NCI-H2196 treated with DMSO at 0.1 percent for 48 hours (cell line): ENCODE data around the gene SIVA1.

Experiments
- DNase-seq: peaks from one replicate; lab custom pipeline; 2025; ENCODE audit not compliant: unreplicated experiment; lab: John Stamatoyannopoulos, UW

Gene SIVA1

DNA sequence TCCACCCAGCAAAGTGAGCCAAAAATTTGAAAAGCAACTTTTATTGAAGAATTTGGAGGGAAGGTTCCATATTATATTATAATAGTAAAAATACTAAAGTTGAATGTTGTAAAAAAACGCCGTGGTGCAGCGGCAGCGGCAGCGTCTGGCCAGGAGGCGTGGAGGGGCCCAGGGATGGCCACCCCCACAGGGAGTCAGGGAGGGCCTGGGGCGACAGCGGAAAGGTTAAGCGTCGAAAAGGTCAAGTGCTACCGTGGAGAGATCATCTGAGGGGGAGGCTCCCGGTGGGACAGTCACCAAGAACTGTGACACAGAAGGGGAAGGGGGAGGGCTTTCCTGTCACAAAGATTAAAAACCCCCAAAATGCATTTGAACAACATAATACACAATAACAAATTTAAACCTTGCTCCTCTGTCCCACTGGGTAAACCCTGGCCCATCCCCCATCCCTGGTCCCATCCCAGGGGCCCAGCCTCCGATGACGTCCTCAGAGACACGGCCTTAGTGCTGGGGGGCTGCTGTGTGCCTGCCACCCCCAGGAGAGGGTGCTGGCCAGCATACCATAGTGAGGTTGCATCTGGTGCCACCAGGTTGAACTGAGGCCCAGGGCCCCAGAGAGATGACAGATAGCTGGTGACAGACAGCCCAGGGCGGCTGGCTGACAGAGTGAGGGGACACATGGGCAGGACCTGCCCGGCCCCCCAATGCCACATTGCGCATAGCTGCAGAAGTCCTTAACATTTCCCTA, 16.6 kb downstream of the SIVA1 start:
- no peak for DNase-seq

DNA sequence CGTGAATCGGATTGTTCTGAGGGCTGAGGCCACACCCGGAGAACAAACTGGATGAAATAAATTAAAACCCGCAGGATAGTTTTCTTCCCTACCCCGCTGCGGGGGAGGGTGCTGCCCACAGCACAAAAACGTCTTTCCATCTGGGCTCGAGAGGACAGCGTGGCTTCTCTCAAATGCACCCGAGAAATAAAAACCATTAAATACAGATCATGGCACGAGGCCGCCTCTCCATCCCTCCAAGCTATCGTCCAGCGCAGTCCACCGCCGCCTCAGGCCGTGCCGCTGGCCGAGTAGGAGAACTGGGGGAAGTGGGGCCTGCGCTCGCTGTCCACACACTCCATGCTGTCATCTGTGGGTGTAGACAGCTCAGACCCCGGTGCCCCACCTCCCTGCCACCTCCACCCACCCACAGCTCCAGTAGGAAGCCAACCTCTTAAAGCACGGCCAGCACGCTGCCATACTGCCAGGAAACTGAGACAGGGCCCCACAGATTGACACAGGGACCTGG, 17.2 kb downstream of the SIVA1 start:
- no peak for DNase-seq

DNA sequence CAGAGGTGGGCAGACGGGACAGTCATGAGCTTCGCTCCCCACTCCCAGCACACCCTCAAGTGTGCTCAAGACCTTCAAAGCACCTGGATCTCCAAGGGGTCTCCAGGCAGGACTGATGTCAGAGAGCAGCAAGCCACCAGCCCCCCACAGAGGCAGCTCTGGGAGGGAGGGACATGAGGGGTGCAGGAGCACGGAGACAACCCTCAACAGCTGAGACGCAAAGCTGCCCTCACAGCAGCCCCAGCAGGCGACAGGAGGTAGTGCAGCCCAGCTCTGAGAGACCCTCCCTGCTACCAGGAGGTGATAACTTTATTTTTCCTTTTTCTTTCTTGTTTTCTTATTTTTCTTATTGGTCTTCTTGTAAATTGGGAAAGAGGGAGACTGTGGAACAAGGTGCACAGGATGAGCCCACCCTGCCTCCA, 17.9 kb downstream of the SIVA1 start:
- DNase-seq, result no peak

DNA sequence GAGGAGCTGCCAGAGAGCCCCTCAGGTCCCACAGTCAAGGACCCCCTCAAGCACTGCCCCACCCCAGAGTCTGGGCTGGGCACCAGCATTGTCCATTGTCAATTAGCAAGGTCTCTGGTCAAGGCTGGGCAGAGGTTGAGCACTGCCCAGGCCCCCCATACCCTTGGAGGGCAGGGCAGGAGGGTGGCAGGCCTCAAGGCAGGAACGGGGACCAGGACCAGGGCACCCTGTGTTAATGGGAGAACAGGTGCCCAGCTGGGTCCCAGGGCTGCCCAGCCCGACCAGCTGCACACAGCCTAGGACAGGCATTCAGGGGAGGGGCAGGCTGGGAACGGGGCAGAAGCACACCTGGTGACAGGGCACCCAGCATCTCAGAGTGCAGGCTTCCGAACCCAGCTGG, 18.4 kb downstream of the SIVA1 start:
- no peak for DNase-seq

DNA sequence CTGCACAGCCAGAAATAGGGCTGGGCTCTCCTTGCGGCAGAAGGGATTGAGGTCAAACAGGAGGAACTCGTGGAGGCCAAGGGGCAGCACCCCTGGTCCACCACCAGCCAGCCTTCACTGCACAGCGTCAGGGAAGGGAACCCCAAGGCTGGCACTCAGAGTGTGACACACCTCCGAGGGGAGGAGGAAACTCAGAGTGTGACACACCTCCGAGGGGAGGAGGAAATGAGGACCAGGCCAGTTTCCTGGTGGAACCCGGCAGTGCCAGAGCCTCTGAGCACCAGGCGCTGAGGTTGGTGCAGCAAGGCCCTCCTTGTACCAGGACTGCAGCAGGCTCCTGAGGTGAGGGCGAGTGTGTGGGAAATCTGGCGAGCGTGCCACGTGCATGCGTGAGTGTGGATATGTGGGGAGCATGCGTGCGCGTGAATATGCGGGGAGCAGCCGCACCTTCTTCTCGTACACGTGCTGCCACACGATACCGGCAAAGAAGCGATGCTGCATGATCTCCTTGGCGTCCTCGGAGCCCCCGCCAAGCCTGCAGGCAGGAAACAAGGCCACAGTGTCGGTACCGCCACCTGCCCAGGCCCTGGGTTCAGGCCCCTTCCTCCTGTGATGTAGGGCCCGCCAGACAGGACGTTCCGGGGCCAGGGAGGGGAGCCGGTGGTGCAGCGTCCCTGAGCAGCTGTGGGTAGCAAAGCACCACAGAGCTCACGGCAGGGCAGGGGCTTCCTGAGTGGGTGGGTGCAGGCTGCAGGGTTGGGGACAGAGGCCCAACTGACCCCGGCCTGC, 19.2 kb downstream of the SIVA1 start:
- no peak for DNase-seq

DNA sequence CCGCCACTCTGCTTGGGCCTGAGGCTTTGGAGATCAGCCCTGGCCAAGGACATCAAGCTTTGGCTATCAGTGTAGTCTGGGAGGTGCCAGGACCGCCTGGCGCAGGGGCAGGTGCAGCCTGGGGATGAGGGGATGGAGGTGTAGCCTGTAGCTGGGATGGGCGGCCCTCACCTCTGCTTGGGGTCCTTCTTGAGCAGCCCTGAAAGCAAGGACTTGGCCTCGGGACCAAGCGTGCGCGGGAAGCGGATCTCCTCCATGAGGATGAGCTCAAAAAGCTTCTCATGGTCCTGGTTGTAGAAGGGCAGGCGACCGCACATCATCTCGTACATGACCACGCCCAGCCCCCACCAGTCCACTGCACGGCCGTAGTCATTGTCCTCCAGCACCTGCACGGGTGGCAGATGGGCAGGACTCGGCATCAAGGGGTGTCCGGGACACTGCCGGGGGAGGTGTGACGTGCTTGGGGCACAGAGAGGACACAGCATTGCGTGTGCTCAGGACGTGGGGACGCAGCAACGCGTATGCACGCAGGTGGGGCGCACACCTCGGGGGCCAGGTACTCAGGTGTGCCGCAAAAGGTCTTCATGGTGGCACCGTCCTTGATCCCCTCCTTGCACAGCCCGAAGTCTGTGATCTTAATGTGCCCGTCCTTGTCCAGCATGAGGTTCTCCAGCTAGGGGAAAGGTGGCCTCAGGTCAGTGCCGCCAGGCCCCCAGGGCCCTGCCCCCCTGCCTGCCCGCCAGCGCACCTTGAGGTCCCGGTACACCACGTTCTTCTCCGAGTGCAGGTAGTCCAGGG, 20.0 kb downstream of the SIVA1 start:
- no peak for DNase-seq

DNA sequence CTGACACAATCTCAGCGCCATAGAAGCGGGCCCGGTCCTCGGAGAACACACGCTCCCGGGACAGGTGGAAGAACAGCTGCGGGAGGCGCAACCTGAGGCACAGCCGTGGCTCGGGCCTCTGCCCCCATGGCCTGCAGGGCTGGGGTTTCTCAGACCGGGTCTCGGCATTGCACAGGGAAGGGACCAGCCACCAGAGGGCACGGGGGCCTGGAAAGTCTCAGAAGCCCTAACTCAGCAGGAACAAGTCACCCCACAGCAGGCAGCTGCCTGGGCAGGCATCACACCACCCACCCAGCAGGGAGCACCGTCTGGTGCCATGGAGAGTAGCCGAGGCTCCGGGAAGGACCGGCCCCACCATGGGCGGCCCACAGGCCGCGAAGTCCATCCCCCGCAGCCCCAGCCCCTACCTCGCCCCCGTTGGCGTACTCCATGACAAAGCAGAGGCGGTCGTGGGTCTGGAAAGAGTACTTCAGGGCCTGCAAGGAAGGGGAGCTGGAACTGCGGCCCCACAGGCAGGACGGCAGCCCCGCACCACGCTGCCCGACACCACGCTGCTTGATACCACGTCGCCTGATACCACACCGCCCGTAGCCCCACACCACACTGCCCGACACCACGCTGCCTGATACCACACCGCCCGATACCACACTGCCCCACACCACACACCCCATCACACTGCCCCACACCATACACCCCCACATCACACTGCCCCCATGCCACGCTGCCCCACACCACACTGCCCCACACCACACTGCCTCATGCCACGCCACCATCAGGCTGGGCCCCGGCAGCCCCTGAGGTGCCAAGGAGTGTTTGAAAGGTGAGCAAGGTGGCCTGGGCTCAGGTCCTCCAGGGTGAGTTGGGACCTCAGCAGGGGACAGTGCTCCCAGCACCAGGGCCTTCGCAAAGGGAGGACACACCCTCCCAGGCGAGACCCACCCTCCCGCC, 20.8 kb downstream of the SIVA1 start:
- DNase-seq, result no peak

DNA sequence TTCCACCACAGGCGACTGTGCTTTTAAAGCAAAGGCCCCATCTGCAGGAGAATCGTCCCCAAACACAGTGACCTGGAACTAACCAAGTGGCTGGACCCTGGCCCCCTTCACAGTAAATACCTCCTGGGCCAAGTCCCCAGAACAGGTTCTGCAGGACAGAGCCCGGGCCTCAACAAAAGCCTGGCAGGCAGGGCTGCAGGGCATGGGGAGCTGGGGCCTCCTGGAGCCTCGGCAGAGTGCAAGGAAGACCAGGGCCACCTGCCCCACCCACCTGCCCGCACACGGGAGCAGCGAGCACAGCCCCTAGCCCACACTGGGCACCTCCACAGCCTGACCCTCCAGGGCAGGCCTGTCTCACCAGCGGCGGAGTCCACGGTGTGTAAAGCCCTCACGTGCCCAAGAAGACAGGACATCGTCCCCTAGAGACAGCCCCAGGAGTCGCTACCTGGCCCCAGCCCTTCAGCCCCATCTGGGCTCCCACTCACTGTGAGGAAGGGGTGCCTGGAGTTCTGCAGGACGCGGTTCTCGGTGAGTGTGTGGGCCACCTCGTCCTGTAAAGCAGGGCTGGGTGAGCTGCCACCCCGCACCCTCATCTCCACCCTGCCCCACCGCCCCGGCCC, 21.6 kb downstream of the SIVA1 start:
- DNase-seq, result no peak

DNA sequence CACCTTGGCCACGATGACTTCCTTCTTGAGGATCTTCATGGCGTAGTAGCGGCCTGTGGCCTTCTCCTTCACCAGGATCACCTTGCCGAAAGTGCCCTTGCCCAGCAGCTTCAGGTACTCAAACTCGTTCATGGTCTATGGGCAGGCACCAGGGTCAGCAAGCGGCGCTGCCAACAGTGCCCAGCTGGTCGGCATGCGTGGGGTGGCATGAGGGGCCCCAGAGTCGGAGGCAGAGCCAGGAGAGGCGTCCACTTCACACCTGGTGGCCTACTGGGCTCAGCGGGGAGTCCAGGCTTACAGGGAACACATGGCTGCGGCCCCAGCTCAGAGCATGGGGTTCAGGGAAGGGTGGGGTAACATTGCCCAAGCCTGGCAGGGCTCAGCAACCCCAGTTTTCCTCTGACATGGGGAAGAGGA, 22.1 kb downstream of the SIVA1 start:
- DNase-seq, result no peak

DNA sequence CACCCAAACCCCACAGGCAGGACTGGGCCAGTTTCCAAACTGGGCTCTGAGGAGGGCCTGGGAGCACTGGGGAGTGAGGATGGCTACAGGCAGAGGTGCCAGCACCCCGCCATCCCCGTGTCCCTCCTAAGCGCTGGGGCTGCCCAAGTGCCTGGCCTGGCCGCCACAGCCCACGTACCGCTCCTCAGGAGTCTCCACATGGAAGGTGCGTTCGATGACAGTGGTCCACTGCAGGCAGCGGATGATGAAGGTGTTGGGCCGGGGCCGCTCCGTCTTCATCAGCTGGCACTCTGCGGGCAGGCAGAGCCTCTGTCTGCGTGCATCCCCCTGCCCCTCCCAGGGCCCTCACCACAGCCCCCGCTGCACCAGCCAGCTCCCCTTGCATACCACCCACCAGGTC, 23.5 kb downstream of the SIVA1 start:
- DNase-seq, result no peak

DNA sequence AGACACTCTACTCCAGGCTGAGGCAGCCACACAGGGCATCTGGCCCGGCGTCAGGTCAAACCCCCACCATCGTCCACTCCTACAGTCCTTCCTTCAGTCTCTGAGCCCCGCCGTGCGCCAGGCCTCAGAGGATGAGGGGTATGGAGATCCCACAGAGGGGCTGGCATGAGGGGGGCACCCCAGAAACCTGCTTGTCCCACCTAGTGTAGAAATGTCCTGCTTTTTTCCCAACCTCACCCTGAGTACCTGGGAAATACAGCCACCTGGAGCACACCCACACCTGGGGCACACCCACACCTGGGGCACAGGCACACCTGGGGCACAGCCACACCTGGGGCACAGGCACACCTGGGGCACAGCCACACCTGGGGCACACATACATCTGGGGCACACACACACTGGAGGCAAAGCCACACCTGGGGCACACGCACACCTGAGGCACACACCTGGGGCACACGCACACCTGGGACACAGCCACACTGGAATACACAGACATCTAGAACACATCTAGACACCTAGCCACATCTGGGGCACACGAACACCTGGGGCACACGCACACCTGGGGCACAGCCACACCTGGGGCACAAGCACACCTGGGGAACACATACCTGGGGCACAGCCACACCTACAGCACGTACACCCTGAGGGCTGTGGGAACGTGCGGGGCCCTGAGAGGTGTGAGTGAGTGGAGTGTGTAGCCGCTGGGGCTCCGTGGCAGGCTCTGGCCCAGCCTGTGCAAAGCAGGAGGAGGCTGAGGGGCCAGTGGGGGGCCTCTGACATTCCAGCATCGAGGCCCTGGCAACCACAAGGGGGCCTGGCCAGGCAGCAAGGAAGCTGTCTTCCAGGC, 24.2 kb downstream of the SIVA1 start:
- no peak for DNase-seq

DNA sequence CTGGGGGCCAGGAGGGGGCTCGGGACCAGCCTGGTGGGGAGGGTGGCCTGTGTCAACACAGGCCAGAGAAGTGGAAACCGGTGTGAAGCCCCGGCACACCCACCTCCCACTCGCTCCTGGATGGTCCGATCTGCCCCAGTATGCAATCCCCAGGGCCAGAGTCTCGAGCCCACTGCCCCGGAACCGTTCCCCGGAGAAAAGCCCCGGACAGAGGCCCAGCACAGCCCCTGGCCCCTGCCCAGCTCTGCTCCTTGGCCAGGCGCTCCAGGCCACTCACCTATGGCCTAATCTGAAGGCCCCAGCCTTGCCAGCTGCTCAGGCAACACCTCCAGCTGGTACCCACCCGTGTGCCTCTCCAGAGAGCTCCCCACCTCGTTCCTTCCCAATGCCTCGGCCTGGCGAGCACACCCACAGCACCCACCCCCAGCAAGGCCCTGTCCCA, 24.9 kb downstream of the SIVA1 start:
- no peak for DNase-seq

DNA sequence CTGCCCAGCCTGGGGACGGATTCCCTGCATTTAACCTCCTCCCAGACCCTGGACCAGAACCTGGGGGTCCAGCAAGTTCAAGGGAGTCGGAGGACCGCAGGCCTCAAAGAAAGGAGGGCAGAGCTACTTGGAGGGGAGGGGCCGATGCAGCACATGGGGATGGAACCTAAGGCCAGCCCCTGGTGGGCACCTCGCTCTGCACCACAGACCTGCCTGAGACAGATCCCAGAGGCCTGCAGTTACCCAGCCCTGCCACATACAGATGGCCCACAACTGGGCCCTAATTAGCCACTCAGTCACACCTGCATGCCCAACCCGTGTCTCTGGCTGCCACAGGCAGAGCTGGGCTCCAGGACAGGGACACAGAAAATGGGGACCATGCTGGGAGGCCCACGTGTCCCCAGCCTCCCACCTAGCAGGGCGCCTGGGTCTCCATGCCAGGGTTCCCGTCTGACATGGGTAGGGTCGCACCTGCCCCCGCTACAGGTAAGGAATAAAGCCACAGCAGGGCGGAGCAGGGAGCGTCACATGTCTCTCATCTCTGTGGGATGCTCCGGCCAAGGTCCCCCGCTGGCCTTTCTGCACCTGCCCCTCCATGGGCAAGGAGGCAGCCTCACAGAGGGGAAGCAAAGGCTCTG, 25.9 kb downstream of the SIVA1 start:
- no peak for DNase-seq

DNA sequence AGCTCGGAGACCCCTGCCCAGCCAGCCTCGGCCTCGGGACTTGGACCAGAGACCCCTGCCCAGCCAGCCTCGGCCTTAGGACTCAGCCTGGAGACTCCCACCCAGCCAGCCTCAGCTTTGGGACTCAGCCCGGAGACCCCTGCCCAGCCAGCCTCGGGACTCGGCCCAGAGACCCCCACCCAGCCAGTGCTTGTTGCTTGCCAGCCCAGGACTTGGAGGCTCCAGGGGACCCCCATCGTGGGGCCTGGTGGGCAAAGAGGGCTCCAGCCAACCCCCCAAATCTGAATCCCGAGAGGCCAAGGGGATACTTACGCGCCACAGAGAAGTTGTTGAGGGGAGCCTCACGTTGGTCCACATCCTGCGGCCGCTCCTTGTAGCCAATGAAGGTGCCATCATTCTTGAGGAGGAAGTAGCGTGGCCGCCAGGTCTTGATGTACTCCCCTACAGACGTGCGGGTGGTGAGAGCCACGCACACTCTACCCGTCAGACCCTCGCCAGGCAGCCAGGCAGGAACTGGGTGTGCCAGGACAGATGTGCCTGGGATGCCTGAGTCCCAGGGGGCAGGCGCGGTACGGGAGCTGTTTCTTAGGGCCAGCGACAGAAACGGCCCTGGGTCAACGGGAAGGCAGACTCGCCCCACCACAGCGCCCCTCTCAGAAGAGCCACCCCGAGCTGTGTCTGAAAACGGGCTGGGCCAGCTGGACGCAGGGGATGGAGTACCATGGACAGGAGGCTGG, 27.0 kb downstream of the SIVA1 start:
- no peak for DNase-seq

DNA sequence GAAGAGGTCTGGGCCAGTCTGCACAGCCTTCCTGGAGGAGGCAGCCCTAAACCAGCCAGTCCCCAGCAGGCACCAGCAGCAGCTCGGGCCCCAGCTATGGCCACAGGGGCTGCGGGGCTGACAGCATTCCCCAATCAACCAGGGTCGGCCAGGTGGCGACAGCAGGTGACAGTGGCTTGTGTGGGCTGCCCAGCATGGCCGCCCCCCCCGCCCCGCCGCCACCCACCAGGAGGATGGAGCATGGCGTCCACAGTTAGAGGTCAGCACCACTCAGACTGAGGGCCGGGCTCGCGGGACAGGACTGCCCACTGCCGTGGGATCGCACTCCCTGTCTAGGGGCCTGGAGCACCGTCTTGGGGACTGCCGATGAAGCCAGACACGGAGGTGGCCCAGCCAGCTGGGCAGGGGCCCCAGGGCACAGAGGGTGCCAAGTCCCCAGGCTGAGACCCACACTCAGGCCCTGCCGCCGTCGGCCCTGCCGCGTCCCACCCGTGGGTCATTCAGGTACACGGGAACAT, 27.6 kb downstream of the SIVA1 start:
- no peak for DNase-seq

DNA sequence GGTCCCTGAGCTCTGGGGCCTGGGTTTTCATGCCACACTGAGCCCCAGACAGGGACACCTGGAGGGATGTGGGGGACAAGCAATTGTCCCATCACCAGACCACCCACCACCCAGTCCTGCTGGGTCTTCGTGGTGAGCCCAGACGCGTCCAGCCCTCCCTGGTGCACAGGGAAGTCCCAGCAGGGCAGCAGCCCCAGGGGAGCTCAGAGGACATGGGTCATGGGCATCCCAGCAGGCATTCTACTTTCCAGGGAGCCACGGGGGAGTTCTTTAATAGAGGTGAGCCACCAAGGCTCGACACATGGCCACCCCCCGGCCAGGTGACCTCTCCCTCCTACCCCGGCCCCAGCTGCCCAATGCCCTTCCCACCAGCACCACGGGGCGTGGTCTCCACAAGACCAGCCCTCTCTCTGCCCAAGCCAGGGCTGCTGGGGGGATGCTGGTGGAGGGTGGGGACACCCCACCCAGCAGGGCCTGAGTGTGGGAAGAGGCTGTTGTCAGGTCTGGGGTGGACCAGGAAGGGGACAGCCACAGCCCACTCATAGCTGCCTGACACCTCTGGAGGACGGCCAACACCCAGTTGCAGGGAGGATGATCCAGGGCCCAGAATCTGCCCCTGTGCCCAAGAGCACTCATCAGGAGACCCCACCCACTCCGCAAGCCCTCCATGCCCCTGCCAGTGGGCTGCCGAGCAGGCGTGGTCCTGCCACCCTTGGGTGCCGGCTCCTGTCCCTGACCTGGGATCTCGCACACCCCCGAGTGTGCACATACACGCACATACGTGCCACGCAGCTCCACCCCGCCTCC, 28.5 kb downstream of the SIVA1 start:
- no peak for DNase-seq
